ENCODE data around the gene COX6B2.
A peak's percentile ranks its signal among the peaks of the same experiment; 100 is the strongest.
"Not testable (repeated sequence)": the region's sequence is repeated elsewhere in the genome, so short reads cannot be mapped to it uniquely, and the experiment has no call there.

The COX6B2 gene, protein sequence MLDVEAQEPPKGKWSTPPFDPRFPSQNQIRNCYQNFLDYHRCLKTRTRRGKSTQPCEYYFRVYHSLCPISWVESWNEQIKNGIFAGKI

DNA sequence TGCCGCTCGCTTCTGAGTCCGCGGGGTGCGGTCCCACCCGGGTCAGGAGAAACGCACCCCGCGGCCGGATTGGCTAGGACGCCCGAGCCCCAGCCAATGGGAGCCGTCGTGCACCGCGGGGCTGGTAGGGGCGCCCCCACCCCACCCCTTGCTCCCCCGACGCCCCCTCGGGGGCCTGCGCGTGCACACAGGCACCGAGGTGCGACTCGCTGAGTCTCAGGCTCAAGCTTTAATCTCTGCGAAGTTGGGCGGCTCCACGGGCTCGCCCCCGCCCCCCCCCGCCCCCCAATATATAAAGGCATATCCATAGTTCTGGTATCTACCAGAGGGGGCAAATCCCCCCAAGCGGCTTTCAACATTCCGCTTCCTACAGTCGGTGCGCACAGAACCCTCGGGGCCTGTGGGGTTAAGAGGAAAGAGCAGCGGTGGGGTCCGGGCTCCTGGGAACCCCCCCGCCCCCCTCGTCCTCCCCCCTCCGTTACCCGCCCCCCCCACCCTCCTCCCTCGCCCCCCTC is at the start of gene COX6B2:
COX6B2 (minus strand) TSS at position 22 of the 515 bp plus-strand sequence. CDS start 198 bp downstream, outside the sequence.
- no peak for DNase-seq (ENCODE audit: low read depth)
- peak within 1 kb of the TSS; percentile 32 for H3K4me3 ChIP-seq (ENCODE audit: low read depth, low read length)
- TF ChIP-seq, protein P1, sequence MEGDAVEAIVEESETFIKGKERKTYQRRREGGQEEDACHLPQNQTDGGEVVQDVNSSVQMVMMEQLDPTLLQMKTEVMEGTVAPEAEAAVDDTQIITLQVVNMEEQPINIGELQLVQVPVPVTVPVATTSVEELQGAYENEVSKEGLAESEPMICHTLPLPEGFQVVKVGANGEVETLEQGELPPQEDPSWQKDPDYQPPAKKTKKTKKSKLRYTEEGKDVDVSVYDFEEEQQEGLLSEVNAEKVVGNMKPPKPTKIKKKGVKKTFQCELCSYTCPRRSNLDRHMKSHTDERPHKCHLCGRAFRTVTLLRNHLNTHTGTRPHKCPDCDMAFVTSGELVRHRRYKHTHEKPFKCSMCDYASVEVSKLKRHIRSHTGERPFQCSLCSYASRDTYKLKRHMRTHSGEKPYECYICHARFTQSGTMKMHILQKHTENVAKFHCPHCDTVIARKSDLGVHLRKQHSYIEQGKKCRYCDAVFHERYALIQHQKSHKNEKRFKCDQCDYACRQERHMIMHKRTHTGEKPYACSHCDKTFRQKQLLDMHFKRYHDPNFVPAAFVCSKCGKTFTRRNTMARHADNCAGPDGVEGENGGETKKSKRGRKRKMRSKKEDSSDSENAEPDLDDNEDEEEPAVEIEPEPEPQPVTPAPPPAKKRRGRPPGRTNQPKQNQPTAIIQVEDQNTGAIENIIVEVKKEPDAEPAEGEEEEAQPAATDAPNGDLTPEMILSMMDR (IDR thresholded peaks at IDR 0.05; ENCODE audit: low read depth, low read length, missing control alignments): no peak

DNA sequence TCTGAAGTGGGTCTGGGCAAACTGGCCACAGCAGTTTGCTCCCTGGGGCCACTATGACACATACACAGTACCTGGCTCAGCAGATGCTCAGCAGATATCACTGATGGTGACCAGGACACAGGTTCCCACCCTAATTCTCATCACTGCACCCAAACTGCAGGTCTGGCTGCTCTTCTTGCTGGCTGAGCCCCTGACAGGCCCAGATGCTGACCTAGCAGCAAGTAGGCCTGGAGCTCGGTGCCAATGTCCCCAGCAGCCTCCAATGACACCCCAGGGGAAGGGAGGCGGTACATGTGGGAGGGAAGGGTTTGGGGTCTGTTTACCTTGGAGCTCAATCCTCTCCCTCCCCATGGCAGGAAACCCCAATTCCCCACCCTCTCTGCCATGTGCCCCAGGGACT is 48.0 kb upstream of the COX6B2 start:
- TF ChIP-seq, protein P1 (IDR thresholded peaks at IDR 0.05; ENCODE audit: low read depth, low read length, missing control alignments): no peak
- DNase-seq (ENCODE audit: low read depth): no peak
- H3K4me3 ChIP-seq (ENCODE audit: low read depth, low read length): no peak overlapping the region

DNA sequence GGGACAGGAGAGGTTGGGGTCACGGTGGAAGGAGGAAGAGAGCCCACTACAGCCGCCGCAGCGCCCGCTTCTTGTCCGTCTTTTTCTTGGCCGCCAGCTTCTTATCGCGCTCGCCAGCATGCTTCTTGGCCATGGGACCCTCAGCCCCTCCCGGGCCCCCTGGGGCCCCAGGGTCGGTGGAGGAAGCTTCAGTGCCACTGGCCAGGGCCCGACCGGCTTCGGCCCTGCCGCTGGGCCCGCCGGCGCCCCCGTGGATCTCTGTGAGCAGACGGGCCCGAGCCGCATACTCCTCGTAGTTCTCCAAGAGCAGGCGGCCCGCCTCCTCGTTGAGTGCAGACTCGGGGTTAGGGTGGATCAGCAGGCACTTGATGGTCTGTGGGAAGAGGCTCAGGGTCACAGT is 46.9 kb upstream of the COX6B2 start:
- DNase-seq (ENCODE audit: low read depth); H3K4me3 ChIP-seq (ENCODE audit: low read depth, low read length): not testable (repeated sequence)

DNA sequence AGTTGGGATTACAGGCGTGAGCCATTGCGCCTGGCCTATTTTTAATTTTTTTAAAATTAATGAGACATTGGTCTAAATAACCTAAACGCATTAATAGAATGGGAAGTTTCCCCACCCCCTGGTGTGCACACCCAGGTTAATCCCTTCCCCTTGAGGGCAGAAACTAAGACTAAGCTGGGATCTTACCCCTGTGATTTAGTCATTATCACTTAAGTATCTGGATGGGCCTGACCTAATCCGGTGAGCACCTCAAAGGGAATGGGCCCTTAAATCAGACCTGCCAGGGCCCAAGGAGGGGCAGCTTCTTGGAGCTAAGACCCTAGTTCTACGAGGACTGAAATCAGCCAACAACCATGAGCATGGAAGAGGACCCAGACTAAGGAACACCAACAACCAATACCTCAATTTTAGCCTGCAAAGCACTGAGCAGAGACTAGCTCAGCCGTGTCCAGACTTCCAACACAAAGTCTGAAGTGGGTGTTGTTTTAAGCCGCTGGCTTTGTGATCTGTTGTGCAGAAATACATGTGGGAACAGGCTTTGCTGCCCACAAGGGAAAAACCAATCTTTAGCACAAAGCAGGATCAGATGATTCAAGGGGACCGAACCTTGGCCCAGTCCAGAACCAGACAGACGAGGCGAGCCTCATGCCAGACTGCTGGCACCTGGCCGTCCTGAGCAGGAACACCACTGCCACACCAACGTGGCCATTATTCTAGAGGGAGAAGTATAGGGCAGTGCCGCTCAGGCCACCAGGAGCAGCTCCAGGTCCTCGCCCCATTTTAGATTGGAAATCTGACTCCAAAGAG is 46.0 kb upstream of the COX6B2 start:
- no peak overlapping the region for H3K4me3 ChIP-seq (ENCODE audit: low read depth, low read length)
- DNase-seq (ENCODE audit: low read depth): no peak
- TF ChIP-seq, protein P1 (IDR thresholded peaks at IDR 0.05; ENCODE audit: low read depth, low read length, missing control alignments): no peak

DNA sequence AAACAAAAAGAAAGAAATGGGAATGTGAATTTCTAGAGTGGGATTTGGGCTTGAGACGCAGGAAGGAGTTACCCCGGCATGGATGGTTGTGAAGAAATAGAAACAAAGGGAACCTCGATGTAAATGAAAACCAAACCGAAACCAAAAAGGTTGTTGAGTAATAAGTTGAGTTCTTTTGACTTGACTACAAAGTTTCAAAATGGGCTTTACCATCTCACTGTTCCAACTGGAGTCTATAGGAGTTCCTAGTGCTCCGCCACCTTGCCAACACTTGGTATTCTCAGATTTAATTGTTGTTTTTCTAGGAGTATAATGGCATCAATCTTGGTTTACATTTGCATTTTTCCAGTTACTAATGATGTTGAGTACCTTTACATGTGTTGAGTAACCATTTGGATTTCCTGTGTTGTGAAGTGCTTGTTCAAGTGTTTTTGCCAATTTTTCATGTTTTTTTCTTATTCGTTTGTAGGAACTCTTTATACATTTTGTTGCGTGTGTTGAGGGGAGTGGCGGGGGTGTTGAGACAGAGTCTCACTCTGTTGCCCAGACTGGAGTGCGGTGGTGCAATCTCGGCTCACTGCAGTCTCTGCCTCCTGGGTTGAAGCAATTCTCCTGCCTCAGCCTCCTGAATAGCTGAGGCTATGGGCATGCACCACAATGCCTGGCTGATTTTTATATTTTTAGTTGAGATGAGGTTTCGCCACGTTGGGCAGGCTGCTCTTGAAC is 43.8 kb upstream of the COX6B2 start:
- no peak for DNase-seq (ENCODE audit: low read depth)
- TF ChIP-seq, protein P1 (IDR thresholded peaks at IDR 0.05; ENCODE audit: low read depth, low read length, missing control alignments): no peak
- H3K4me3 ChIP-seq (ENCODE audit: low read depth, low read length): peak overlapping the region; percentile 3; the same call in 1 of the 2 replicates

DNA sequence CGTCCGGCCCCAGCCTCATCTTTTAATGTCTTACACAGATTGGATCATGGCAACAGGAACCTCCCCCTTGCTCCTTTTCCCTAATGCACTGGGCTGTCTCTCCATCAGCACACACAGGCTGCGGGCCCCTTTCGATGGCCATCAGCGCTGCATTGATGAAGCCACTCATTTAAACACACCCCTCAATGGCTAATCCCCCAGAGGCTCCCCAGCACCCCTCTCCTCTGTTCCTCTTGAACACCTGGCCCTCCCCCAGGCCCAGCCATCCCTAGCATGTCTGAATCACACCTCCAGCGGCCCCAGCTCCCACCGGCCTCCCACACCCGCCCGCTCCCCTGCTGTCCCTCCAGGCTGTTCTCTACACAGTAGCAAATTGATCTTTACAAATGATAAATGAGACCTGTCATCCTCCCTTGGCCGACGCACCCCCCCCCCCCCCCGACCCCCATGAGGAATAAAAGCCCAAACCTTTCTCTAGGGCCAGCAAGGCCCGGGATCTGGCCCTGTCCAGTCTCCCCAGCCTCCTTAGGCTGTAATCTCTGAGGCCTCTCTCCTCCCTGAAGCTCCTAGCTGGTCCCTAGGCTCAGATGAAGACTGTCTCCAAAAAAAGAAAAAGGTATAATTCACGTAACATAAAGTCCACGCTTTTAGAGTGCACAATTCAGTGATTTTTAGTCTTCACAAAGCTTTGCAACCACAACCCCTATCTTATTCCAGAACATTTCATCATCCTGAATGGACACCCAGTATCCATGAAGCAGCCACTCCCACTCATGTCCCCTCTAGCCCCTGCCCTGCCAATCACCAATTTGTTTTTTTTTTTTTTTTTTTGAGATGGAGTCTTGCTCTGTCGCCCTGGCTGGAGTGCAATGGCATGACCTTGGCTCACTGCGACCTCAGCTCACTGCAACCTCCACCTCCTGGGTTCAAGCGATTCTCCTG is 38.6 kb upstream of the COX6B2 start:
- no peak for DNase-seq (ENCODE audit: low read depth)
- TF ChIP-seq, protein P1 (IDR thresholded peaks at IDR 0.05; ENCODE audit: low read depth, low read length, missing control alignments): no peak
- H3K4me3 ChIP-seq (ENCODE audit: low read depth, low read length): no peak overlapping the region
